Testis (tissue), 2 donors: Measurements from ENCODE around the gene WNT6.

Experiments
- CTCF ChIP-seq, 3 experiments: fragments of 450-650 bp in 2 of 3; fragments of 200-600 bp in 1 of 3; sonication (generic) in 1 of 3; IDR thresholded peaks; one replicate each; pipeline ENCODE4 v1.5.1; 2016 to 2019; ENCODE audit warnings: antibody characterized with exemption in 3 of 3, mild to moderate bottlenecking in 2 of 3, moderate library complexity in 1 of 3
- POLR2A ChIP-seq: fragments of 450-650 bp; IDR thresholded peaks from one replicate; pipeline ENCODE4 v1.6.1; 2017; ENCODE audit warnings: antibody characterized with exemption, mild to moderate bottlenecking, moderate library complexity

GRCh38 chr2:218863021-218863520 is 3.5 kb downstream of the WNT6 start:
- TF ChIP-seq POLR2A, result no peak
- TF ChIP-seq CTCF (IDR thresholded peaks at IDR 0.05), result no peak
